Colon (tissue), 2 donors: ENCODE data around the gene XPOT.
"Not testable (repeated sequence)": the region's sequence is repeated elsewhere in the genome, so short reads cannot be mapped to it uniquely, and the experiment has no call there.

Experiments used
- FAIRE-seq: peaks from 2 replicates; lab custom pipeline; 2012; peaks lifted over from hg19 to GRCh38; lab: Jason Lieb, UNC
- donor health status: control.
- donor health status: control.

The XPOT gene

GRCh38 chr12:64403707-64404469 lies at the start of gene XPOT:
XPOT (plus strand) TSS chr12:64404392; CDS start chr12:64410036, 5,644 bp downstream.
- FAIRE-seq: no peak

- FAIRE-seq: not testable (repeated sequence)
Measured at GRCh38 chr12:64356209-64356608, 48.0 kb upstream of the XPOT start.

- not testable (repeated sequence) for FAIRE-seq
Measured at GRCh38 chr12:64361173-64361572, 43.0 kb upstream of the XPOT start.

GRCh38 chr12:64362721-64363305 lies 41.4 kb upstream of the XPOT start:
- no peak for FAIRE-seq

GRCh38 chr12:64383675-64384074 lies 20.5 kb upstream of the XPOT start:
- no peak for FAIRE-seq

- no peak for FAIRE-seq
Measured at GRCh38 chr12:64385019-64385418, 19.2 kb upstream of the XPOT start.

GRCh38 chr12:64385468-64385867 lies 18.7 kb upstream of the XPOT start:
- FAIRE-seq: no peak

GRCh38 chr12:64387197-64387816 lies 16.9 kb upstream of the XPOT start:
- FAIRE-seq: no peak

- no peak for FAIRE-seq
Measured at GRCh38 chr12:64389154-64389553, 15.0 kb upstream of the XPOT start.

GRCh38 chr12:64390275-64390851 lies 13.8 kb upstream of the XPOT start, which contains the start of gene C12orf56:
C12orf56 (minus strand) TSS chr12:64390758; CDS start chr12:64390565, 193 bp downstream.
- FAIRE-seq: no peak

- no peak for FAIRE-seq
Measured at GRCh38 chr12:64392221-64392620, 12.0 kb upstream of the XPOT start.

GRCh38 chr12:64395739-64396138 lies 8.5 kb upstream of the XPOT start:
- no peak for FAIRE-seq

- FAIRE-seq: no peak
Measured at GRCh38 chr12:64400041-64400440, 4.2 kb upstream of the XPOT start.

GRCh38 chr12:64402181-64402580 lies 2.0 kb upstream of the XPOT start:
- no peak for FAIRE-seq

GRCh38 chr12:64404470-64405256 lies 471 bp downstream of the XPOT start:
- FAIRE-seq: no peak

- FAIRE-seq: no peak
Measured at GRCh38 chr12:64407342-64408223, 3.4 kb downstream of the XPOT start.

GRCh38 chr12:64411427-64411826 lies 7.2 kb downstream of the XPOT start:
- no peak for FAIRE-seq

- FAIRE-seq: no peak
Measured at GRCh38 chr12:64412459-64412858, 8.3 kb downstream of the XPOT start.

- no peak for FAIRE-seq
Measured at GRCh38 chr12:64413884-64414283, 9.7 kb downstream of the XPOT start.

- no peak for FAIRE-seq
Measured at GRCh38 chr12:64418209-64418608, 14.0 kb downstream of the XPOT start.

GRCh38 chr12:64419696-64420095 lies 15.5 kb downstream of the XPOT start:
- FAIRE-seq: no peak
